Measurements from ENCODE around the gene FMO1.
"Not testable (repeated sequence)": the region's sequence is repeated elsewhere in the genome, so short reads cannot be mapped to it uniquely, and the experiment has no call there.

The FMO1 gene

GRCh38 chr1:171220581-171221054 lies 27.7 kb upstream of the FMO1 start:
- ATAC-seq (ENCODE audit: low read depth): no peak

GRCh38 chr1:171221665-171222591 lies 26.4 kb upstream of the FMO1 start:
- DNase-seq (ENCODE audit: low spot score): no peak
- H3K36me3 ChIP-seq (ENCODE audit: low read depth): no peaks in the 10 kb centered on the region
- H3K27me3 ChIP-seq (ENCODE audit: insufficient read depth, poor library complexity, severe bottlenecking): no peaks in the 10 kb centered on the region
- no peak for TF ChIP-seq CTCF (IDR thresholded peaks at IDR 0.05; ENCODE audit: poor library complexity, severe bottlenecking)
- peaks cover 4% of the 10 kb centered on the region for H3K4me1 ChIP-seq (ENCODE audit: insufficient read depth, poor library complexity, severe bottlenecking)
- H3K4me3 ChIP-seq (ENCODE audit: severe bottlenecking): no peak overlapping the region
- peak overlapping the region; percentile 11 for H3K27ac ChIP-seq (ENCODE audit: poor library complexity, severe bottlenecking)
- ATAC-seq (ENCODE audit: low read depth): 0 out of 3 replicates have a peak, but pooled peaks have one; percentile 33
- H3K9me3 ChIP-seq (ENCODE audit: severe bottlenecking): no peaks in the 10 kb centered on the region

More at GRCh38 chr1:171220581-171221054, 27.7 kb upstream of the FMO1 start:
- H3K36me3 ChIP-seq (ENCODE audit: low read depth): no peaks in the 10 kb centered on the region
- H3K27ac ChIP-seq (ENCODE audit: poor library complexity, severe bottlenecking): no peak overlapping the region
- H3K4me1 ChIP-seq (ENCODE audit: insufficient read depth, poor library complexity, severe bottlenecking): peaks cover 4% of the 10 kb centered on the region
- no peaks in the 10 kb centered on the region for H3K27me3 ChIP-seq (ENCODE audit: insufficient read depth, poor library complexity, severe bottlenecking)
- no peak for DNase-seq (ENCODE audit: low spot score)
- H3K9me3 ChIP-seq (ENCODE audit: severe bottlenecking): no peaks in the 10 kb centered on the region
- TF ChIP-seq CTCF (IDR thresholded peaks at IDR 0.05; ENCODE audit: poor library complexity, severe bottlenecking): no peak
- no peak overlapping the region for H3K4me3 ChIP-seq (ENCODE audit: severe bottlenecking)

GRCh38 chr1:171222936-171223335 lies 25.4 kb upstream of the FMO1 start:
- H3K4me1 ChIP-seq (ENCODE audit: insufficient read depth, poor library complexity, severe bottlenecking): peaks cover 4% of the 10 kb centered on the region
- no peak overlapping the region for H3K4me3 ChIP-seq (ENCODE audit: severe bottlenecking)
- no peak for TF ChIP-seq CTCF (IDR thresholded peaks at IDR 0.05; ENCODE audit: poor library complexity, severe bottlenecking)
- no peaks in the 10 kb centered on the region for H3K9me3 ChIP-seq (ENCODE audit: severe bottlenecking)
- H3K27ac ChIP-seq (ENCODE audit: poor library complexity, severe bottlenecking): no peak overlapping the region
- no peaks in the 10 kb centered on the region for H3K27me3 ChIP-seq (ENCODE audit: insufficient read depth, poor library complexity, severe bottlenecking)
- no peak for DNase-seq (ENCODE audit: low spot score)
- no peaks in the 10 kb centered on the region for H3K36me3 ChIP-seq (ENCODE audit: low read depth)
- ATAC-seq (ENCODE audit: low read depth): no peak

GRCh38 chr1:171224257-171224656 lies 24.0 kb upstream of the FMO1 start:
- H3K36me3 ChIP-seq (ENCODE audit: low read depth); H3K27me3 ChIP-seq (ENCODE audit: insufficient read depth, poor library complexity, severe bottlenecking); H3K4me1 ChIP-seq (ENCODE audit: insufficient read depth, poor library complexity, severe bottlenecking); ATAC-seq (ENCODE audit: low read depth); H3K9me3 ChIP-seq (ENCODE audit: severe bottlenecking); H3K4me3 ChIP-seq (ENCODE audit: severe bottlenecking); H3K27ac ChIP-seq (ENCODE audit: poor library complexity, severe bottlenecking); DNase-seq (ENCODE audit: low spot score): not testable (repeated sequence)

- Histone ChIP-seq H3K9me3 (ENCODE audit: severe bottlenecking) (no peaks in the 10 kb centered on the region), H3K27me3 (ENCODE audit: insufficient read depth, poor library complexity, severe bottlenecking) (no peaks in the 10 kb centered on the region), H3K4me1 (ENCODE audit: insufficient read depth, poor library complexity, severe bottlenecking) (no peaks in the 10 kb centered on the region), H3K4me3 (ENCODE audit: severe bottlenecking) (no peak overlapping the region), H3K27ac (ENCODE audit: poor library complexity, severe bottlenecking) (no peak overlapping the region), H3K36me3 (ENCODE audit: low read depth) (no peaks in the 10 kb centered on the region)
- peak; percentile 86 for ATAC-seq (ENCODE audit: low read depth)
- no peak for DNase-seq (ENCODE audit: low spot score)
- TF ChIP-seq CTCF (IDR thresholded peaks at IDR 0.05; ENCODE audit: poor library complexity, severe bottlenecking): peak; percentile 84
Measured at GRCh38 chr1:171226747-171227370, 21.4 kb upstream of the FMO1 start.
